A549 treated with ZK216348 at 1 μM for 4 hours (cell line): ENCODE measurements around the gene UQCRC1. TPM values are rescaled to one million over a fixed set of nuclear protein-coding genes. Genes with fewer than 3 reads are reported as not detected.

Experiments
- total RNA-seq: library from RNA; stranded (reverse); fragments of 200-300 nt; extraction: Qiagen RNA extraction; gene quantifications from 5 replicates; pipeline ENCODE4 v1.2.3, GENCODE V29; 2022; ENCODE audit warnings: low read depth

UQCRC1 gene
- 154 to 191 TPM (median 182 TPM) in 5 replicates for total RNA-seq

GRCh38 chr3:48609088-48610005 lies at the start of gene UQCRC1:
Gene UQCRC1 (minus strand): TSS chr3:48609646. CDS start chr3:48609620, 26 bp downstream.

GRCh38 chr3:48635222-48636021 lies 26.0 kb upstream of the UQCRC1 start, which contains the start of gene SLC26A6:
Gene SLC26A6 (minus strand): TSS chr3:48635461. CDS start chr3:48635393, 68 bp downstream.

GRCh38 chr3:48621461-48621869 lies 12.0 kb upstream of the UQCRC1 start, which contains the start of gene TMEM89:
Gene TMEM89 (minus strand): TSS chr3:48621769. CDS start chr3:48621756, 13 bp downstream.

GRCh38 chr3:48595075-48595525 lies 14.3 kb downstream of the UQCRC1 start, which contains the start of gene COL7A1:
Gene COL7A1 (minus strand): TSS chr3:48595329. CDS start chr3:48595159, 170 bp downstream.

GRCh38 chr3:48563382-48563918 lies 46.0 kb downstream of the UQCRC1 start, which contains the start of gene UCN2:
Gene UCN2 (minus strand): TSS chr3:48563781. CDS start chr3:48563124, 657 bp downstream.

GRCh38 chr3:48556796-48557626 lies 52.4 kb downstream of the UQCRC1 start, which contains the start of gene PFKFB4:
Gene PFKFB4 (minus strand): TSS chr3:48556803. CDS start chr3:48556777, 26 bp downstream.

Other genes with a start within 250 kb of the UQCRC1 start
- not detected in 5 replicates for gene FBXW12, start 237.4 kb downstream of the UQCRC1 start, total RNA-seq
- 9.6 to 20.7 TPM (median 15.1 TPM) in 5 replicates for gene PLXNB1, start 179.6 kb downstream of the UQCRC1 start, total RNA-seq
- 20.8 to 29.7 TPM (median 26.2 TPM) in 5 replicates for gene CCDC51, start 169.5 kb downstream of the UQCRC1 start, total RNA-seq
- 270 to 585 TPM (median 291 TPM) in 5 replicates for gene TMA7, start 169.4 kb downstream of the UQCRC1 start, total RNA-seq
- gene ATRIP, start 162.9 kb downstream of the UQCRC1 start, total RNA-seq = 6.9 to 9.8 TPM (median 8.7 TPM) in 5 replicates
- 83.6 to 137 TPM (median 127 TPM) in 5 replicates for gene SHISA5, start 105.5 kb downstream of the UQCRC1 start, total RNA-seq
- 10.8 to 18.0 TPM (median 13.9 TPM) in 5 replicates for gene PFKFB4, start 52.8 kb downstream of the UQCRC1 start, total RNA-seq
- 4.6 to 11.7 TPM (median 8.9 TPM) in 5 replicates for gene UCN2, start 45.9 kb downstream of the UQCRC1 start, total RNA-seq
- gene COL7A1, start 14.3 kb downstream of the UQCRC1 start, total RNA-seq = 93.6 to 227 TPM (median 182 TPM) in 5 replicates
- not detected in 5 replicates for gene TMEM89, start 12.1 kb upstream of the UQCRC1 start, total RNA-seq
- gene SLC26A6, start 25.8 kb upstream of the UQCRC1 start, total RNA-seq = 14.6 to 23.6 TPM (median 19.8 TPM) in 5 replicates
- 2.5 to 5.7 TPM (median 5.1 TPM) in 5 replicates for gene CELSR3, start 53.2 kb upstream of the UQCRC1 start, total RNA-seq
- 4.9 to 11.4 TPM (median 9.2 TPM) in 5 replicates for gene NCKIPSD, start 76.3 kb upstream of the UQCRC1 start, total RNA-seq
- gene IP6K2, start 107.6 kb upstream of the UQCRC1 start, total RNA-seq = 46.3 to 49.1 TPM (median 48.9 TPM) in 5 replicates
- 13.8 to 22.2 TPM (median 18.4 TPM) in 5 replicates for gene PRKAR2A, start 238.2 kb upstream of the UQCRC1 start, total RNA-seq